NCI-H1105 treated with DMSO at 0.1 percent for 48 hours (cell line): ENCODE measurements around the gene PNMA8A.
"Not testable (repeated sequence)": the region's sequence is repeated elsewhere in the genome, so short reads cannot be mapped to it uniquely, and the experiment has no call there.

Experiments used
- DNase-seq: peaks from one replicate; lab custom pipeline; 2025; lab: John Stamatoyannopoulos, UW

PNMA8A gene

GRCh38 chr19:46466536-46467196 lies 4.7 kb downstream of the PNMA8A start:
- DNase-seq, result no peak

GRCh38 chr19:46463516-46463915 lies 7.8 kb downstream of the PNMA8A start:
- no peak for DNase-seq

- no peak for DNase-seq
Observed at GRCh38 chr19:46461537-46461936, 9.8 kb downstream of the PNMA8A start.

- DNase-seq, result no peak
Observed at GRCh38 chr19:46460981-46461380, 10.4 kb downstream of the PNMA8A start.

- no peak for DNase-seq
Observed at GRCh38 chr19:46460055-46460454, 11.3 kb downstream of the PNMA8A start.

- DNase-seq, result no peak
Observed at GRCh38 chr19:46456930-46457329, 14.4 kb downstream of the PNMA8A start.

GRCh38 chr19:46454244-46454643 lies 17.1 kb downstream of the PNMA8A start:
- DNase-seq, result no peak

GRCh38 chr19:46453661-46454060 lies 17.7 kb downstream of the PNMA8A start:
- DNase-seq, result no peak

GRCh38 chr19:46452186-46452585 lies 19.2 kb downstream of the PNMA8A start:
- no peak for DNase-seq

GRCh38 chr19:46451352-46451751 lies 20.0 kb downstream of the PNMA8A start:
- peak; percentile 45 for DNase-seq

- DNase-seq, result no peak
Observed at GRCh38 chr19:46450737-46451136, 20.6 kb downstream of the PNMA8A start.

- DNase-seq, result no peak
Observed at GRCh38 chr19:46449228-46449627, 22.1 kb downstream of the PNMA8A start.

GRCh38 chr19:46448601-46449000 lies 22.8 kb downstream of the PNMA8A start:
- DNase-seq, result no peak

- no peak for DNase-seq
Observed at GRCh38 chr19:46447824-46448223, 23.5 kb downstream of the PNMA8A start.

GRCh38 chr19:46447006-46447405 lies 24.4 kb downstream of the PNMA8A start:
- DNase-seq, result no peak

GRCh38 chr19:46446021-46446420 lies 25.3 kb downstream of the PNMA8A start:
- no peak for DNase-seq

GRCh38 chr19:46442808-46443450 lies 28.4 kb downstream of the PNMA8A start:
- no peak for DNase-seq

- no peak for DNase-seq
Observed at GRCh38 chr19:46441866-46442265, 29.5 kb downstream of the PNMA8A start.

- not testable (repeated sequence) for DNase-seq
Observed at GRCh38 chr19:46435689-46436088, 35.7 kb downstream of the PNMA8A start.

GRCh38 chr19:46435009-46435408 lies 36.4 kb downstream of the PNMA8A start:
- no peak for DNase-seq

- not testable (repeated sequence) for DNase-seq
Observed at GRCh38 chr19:46433470-46433869, 37.9 kb downstream of the PNMA8A start.

- no peak for DNase-seq
Observed at GRCh38 chr19:46431824-46432223, 39.5 kb downstream of the PNMA8A start.

GRCh38 chr19:46429999-46430398 lies 41.4 kb downstream of the PNMA8A start:
- no peak for DNase-seq
